Midbrain (tissue), 1 donor: ENCODE measurements around the gene SYNM.
A peak's percentile ranks its signal among the peaks of the same experiment; 100 is the strongest.

Experiments used
- DNase-seq: peaks from one replicate; lab custom pipeline; 2025; lab: John Stamatoyannopoulos, UW

The SYNM gene

DNA sequence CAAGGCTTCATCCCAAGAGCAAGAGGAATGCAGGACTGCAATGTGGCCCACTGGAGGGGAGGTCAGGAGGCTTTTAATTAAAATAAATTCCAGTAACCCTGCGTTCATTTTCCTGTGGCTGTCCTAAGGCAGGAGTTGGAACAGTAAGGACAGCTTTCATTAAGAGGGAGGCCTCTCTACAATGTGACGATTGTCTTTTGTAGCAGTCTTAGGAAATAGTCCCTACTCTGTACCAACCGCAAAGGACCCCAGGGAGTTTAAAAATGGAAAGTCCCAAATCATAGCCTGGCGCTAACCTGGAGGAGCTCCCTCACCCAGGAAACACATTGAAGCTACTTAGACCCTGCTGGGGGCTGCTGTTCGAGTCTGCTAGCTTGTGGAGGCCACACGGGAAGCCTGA, 62.8 kb downstream of the SYNM start:
- no peak for DNase-seq

DNA sequence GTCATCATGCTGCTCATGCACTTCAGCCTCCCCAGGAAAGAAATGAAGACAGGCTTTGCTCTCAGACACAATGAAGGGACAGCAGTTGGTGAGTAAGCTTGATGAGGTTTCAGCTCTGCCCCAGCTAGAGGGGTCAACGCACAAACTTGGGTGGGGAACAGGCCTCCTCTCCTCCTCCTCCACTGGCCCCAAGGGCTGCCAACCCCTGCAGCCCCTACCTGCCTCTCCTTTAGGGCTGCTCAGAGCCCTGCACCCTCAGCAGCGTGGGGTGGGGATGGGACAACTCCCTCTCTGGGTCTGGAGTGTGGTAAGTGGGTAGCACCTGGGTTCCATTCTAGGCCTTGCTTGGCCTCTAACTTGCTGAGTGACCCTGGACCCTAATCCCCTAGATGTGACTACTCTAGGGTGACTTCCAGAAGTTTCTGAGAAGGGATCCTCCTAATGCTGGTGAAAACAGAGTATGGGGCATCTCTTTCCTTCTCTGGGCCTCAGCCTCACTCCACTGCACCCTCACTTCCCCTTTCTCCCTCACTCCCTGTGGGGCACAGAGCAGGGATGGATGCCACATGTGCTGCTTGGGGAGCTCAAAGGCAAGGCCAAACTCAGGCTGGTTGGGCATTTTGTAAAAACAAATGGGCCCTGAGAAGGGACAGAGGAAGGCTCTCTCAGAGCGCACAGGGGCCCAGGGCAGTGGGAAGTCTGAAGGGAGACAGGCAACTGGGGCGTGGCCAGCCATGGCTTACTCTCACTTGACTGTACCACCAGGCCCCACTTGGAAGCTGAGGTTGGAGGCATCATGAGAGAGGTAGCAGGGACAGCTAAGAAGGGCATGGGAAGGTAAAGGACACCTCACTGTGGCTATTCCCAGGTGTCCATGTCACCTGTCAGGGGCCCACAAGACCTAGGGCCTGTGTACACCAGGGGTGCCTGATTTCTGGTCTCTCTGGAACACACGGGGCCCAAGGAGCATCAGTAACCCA, 64.0 kb downstream of the SYNM start:
- no peak for DNase-seq

DNA sequence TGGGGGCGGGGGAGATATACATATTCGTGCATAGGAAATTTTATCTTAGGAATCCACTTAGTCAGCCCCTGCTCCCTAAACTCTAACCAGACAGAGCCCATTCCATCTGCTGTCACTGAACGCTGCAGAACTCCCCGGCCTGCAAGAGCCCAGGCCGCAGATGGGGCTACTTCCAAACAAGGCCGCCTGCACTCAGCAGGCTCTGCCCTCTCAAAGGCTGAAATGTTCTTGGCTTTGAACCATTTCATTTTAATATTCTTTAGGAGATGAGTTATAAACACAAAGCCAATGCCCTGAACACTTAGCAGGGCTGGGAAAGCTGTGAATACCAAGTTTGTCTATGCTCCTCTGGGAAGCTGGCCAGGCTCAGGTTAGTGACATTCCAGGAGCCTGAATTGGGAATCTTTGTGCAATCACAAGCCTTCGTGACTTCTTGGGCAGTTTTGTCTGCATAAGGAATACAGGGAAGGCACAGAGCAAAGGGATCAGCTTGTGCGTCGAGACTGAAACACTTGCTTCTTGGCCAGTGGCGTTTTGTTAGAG, 65.0 kb downstream of the SYNM start:
- DNase-seq, result no peak

DNA sequence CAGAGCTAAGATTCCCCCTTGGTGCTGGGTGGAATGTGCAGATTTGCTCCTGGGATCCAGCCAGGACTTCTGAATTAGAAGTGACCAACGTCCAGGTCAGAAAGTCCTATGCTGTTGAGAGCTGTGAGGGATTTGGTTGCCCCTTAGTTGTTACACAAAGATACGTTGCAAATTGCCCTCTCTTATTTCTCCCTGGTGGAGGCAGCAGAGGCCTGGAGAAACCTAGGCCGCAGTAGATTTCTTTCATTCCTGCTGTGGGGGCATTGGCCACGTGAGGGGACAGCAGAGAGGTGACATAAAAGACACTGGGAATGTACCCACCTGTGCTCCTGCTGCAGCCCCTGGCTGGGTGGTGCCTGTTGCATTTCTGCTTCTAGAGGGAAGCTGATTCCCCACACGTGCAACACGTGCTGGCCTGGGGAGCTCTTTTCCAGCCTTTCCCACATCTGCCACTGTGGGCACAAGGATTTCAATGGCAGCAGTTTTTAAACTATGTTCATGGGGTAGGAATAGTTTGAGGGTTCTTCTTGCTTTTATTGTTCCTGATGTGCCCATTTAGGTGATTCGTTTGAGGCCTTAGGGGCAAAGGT, 65.7 kb downstream of the SYNM start:
- DNase-seq, result no peak

DNA sequence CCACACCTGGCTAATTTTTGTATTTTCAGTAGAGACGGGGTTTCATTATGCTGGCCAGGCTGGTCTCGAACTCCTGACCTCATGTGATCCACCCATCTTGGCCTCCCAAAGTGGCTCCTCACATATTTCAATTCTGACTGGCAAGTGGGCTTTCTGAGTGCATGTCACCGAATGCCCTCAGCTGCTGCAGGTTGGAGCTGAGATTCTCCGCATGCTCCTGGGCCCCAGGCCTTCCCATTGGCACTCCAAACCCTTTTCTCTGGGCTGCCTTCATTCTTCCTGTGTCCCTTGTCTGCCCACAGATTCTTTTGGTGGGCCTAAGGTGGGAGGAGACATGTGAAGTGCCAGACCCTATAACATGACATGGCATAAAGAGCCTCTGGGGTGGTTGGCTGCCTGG, 67.3 kb downstream of the SYNM start:
- DNase-seq, result no peak

DNA sequence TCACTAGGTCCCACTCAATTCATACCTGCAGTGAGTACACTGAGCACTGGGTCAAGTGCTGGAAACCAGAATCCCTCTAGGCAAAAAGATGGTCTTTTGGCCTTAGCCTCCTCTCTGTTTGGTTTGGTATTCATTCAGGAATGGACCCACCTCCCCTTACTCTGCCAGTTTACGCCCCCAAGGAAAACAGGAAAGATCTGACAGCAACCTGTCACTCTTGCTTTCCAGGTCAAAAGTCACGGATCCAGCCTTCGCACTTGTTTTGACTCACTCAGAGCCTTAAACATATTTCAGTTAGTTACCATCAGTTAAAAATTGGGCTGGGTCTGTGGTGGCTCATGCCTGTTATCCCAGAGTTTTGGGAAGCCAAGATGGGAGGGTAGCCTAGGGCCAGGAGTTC, 68.1 kb downstream of the SYNM start:
- no peak for DNase-seq

DNA sequence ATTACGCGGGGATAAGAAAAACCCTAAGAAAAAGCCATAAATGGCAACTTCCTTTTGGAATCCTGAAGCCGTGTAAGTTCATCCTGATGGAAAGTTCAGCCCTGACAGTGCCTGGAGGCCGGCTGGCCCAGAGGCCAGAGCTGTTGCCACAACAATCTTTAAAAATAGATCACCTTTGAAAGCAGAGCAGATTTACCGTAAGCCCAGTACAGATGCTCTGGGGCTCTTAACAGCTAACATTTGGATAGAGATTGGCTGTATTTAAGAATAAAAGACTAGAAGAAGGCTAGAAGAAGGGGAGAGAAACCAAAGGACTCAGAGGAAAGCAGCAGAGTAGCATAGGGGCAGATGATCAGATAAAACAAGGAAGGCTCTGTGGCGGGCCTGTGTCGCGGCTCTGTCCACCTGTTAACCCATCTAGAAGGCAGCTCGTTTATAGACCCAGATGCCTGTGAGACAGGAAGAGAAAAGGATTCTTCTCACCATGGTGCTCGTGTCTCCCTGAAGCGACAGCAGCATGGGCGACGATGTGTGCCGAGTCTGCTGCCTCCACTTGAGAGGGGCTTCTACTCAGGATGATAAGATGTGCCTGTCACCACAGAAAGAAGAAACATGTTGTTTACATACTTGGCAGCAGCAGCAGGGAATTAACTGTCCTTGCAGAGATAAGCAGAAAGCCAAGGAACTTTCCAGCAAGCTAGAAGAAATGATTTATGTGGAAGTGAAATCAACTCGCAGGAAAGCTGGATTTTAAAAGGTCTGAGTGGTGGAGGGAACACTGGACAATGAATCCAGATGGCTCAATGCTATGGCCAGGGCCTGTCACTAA, 69.9 kb downstream of the SYNM start:
- no peak for DNase-seq

DNA sequence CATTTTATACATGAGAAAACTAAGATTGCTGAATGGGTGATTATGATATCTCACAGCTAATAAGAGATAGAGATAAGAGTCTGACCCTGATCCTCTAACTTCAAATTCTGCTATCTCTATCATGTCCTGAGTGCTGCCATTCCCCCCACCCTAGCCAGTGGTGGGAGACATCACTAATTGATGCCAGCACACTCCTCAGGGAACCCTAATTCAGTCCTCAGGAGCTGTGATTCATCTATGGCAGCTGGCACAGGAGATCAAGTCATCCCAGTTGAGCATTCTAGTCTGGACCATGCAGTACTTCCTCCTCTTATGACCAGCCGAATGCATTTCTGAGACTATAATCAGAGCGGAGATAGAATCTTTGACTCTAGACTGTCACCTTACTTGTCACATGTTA, 71.9 kb downstream of the SYNM start:
- no peak for DNase-seq

DNA sequence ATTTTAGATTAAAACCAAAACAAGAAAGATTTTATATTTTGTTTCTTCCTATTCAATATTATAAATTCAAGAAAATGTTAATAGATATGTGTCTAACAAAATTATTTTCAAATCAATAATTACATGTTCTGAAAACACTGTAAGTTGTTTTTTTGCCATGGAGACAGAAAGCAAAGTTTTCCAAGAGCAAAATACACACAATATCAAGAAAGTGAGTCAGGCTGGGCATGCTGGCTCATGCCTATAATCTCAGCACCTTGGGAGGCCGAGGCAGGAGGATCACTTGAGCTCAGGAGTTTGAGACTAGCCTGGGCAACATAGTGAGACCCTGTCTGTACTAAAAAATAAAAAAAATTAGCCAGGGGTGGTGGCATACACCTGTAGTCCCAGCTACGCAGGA, 72.8 kb downstream of the SYNM start:
- DNase-seq, result no peak

DNA sequence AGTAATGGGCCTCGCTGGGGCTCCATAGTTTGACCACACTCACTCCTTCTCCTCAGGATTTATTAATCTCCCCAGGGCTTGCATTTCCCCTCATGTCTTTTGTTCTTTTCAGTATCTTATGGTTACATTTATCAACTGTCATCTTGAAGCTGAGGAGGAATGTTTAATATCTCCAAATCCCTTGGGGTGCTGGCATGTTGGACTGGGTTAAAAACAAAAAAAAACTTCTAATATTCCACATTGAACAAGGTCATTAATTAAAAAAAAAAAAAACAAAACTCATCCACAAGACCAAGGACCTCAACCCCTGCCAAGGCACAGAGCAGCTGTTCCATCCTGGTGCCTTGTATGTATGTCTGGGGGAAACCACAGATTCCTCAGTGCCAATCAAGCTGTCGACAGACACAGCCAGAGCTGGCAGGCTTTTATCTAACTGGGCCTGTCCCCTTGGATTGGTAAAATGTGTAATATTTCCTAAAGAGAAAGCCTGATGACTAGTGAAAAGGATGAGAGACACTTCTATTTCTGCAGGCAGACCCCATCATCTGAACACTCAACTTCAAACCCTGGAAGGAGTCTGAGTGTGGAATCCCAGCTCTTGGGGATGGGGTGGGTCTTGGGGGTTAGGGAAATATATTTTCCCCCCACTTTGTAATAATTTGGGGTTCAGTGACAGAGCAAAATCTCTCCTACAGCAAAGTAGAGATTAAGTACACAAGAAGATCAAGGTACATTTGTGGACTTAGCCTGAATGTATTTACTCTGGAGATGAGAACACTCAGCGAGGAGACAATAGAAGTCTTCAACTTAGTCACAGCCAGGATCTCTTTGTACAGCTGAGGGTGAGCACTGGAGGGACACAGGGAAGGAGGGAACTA, 75.4 kb downstream of the SYNM start:
- DNase-seq, result no peak

DNA sequence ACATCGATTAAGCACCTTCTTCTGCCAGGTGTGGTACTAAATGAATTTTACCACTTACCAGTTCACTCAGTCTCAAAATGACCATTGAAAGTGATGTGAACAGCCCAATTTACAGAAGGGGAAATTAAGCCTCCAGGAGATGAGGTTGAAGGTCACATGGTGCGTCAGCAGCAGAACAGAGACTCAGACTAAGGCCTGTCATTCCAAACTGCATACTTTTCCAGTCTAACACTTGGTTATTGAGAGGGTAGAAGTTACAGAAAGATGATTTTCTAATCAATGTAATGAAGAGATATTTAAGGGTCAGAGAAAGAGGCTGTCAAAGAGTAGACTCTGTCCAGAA, 76.1 kb downstream of the SYNM start:
- DNase-seq, result no peak

DNA sequence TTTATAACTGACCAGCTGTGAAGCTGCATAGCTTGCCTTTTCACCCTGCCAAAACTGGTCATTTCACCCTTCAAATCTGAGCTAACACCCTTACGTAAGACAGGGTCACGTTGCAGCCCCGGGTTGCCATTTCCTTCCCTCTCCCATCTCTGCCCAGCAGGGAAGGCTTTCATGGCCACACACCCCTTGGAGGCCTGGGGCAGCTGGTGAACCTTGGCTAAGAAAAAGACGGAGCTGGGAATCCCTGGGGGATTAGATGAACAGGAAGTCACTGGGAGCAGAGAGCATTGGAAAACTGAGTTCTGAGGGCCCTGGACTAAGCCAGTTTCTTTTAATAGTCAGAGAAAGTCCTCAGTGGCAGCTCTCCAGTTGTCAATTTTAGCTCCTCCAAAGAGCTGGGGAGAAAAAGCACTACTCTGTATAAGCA, 76.7 kb downstream of the SYNM start:
- DNase-seq, result peak; percentile 37

DNA sequence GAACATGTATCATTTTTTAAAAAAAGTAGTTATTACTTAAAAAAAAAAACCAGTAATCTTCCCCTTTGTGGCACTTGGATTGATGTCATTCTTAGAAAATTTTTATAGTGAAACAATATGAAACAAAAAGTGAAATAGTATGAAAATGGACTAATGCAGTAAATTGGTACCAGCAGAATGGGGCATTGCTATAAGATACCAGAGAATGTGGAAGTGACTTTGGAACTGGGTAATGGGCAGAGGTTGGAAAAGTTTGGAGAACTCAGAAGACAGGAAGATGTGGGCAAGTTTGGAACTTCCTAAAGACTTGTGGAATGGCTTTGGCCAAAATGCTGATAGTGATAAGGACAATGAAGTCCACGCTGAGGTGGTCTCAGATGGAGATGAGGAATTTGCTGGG, 77.9 kb downstream of the SYNM start:
- DNase-seq, result no peak
